Uterine smooth muscle cell (primary cell): ENCODE results near the gene FABP3. TPM values are rescaled to one million over a fixed set of nuclear protein-coding genes. Genes with fewer than 3 reads are reported as not detected.

Experiments
- total RNA-seq: library from RNA; depleted of rRNA; stranded (reverse); fragments of >200 nt; gene quantifications from 2 replicates; pipeline ENCODE4 v1.2.3, GENCODE V29; 2014

FABP3 gene
- 52.1 and 186 TPM in 2 replicates for total RNA-seq

GRCh38 chr1:31373056-31373896, at the start of gene FABP3:
TSS of gene FABP3 (minus strand) at chr1:31373076. CDS start at chr1:31373014, 62 bp downstream.

GRCh38 chr1:31412732-31413404, 40.0 kb upstream of the FABP3 start, which contains the start of gene SERINC2:
TSS of gene SERINC2 (plus strand) at chr1:31413213. CDS start at chr1:31413266, 53 bp downstream.

Other genes with a start within 250 kb of the FABP3 start
- gene NKAIN1, start 133.2 kb downstream of the FABP3 start, total RNA-seq = not detected in 2 replicates
- 94.6 and 164 TPM in 2 replicates for gene SNRNP40, start 76.3 kb downstream of the FABP3 start, total RNA-seq
- 39.1 and 50.0 TPM in 2 replicates for gene ZCCHC17, start 76.0 kb downstream of the FABP3 start, total RNA-seq
- 7.6 and 8.4 TPM in 2 replicates for gene SERINC2, start 40.1 kb upstream of the FABP3 start, total RNA-seq
- gene TINAGL1, start 203.4 kb upstream of the FABP3 start, total RNA-seq = 3.4 and 28.4 TPM in 2 replicates
- gene HCRTR1, start 244.6 kb upstream of the FABP3 start, total RNA-seq = not detected in 2 replicates